ENCODE data around the gene CELF2. TPM values are rescaled to one million over a fixed set of nuclear protein-coding genes. Genes with fewer than 3 reads are reported as not detected.

CELF2 gene
- total RNA-seq, 1 donor from 2014 or later: 31.6 TPM

GRCh38 chr10:11304906-11305585 lies 287.4 kb downstream of the CELF2 start:
- Mint-ChIP-seq H3K36me3 (peaks cover 50% of the 10 kb centered on the region), H3K4me1 (no peaks in the 10 kb centered on the region), H3K27me3 (ENCODE audit: insufficient read depth, low read depth) (no peaks in the 10 kb centered on the region), H3K27ac (no peak overlapping the region), H3K9me3 (peaks cover 30% of the 10 kb centered on the region), H3K4me3 (no peak overlapping the region)
- H3K27ac ChIP-seq: no peak overlapping the region
- H3K4me2 ChIP-seq: no peak overlapping the region
- no peaks in the 10 kb centered on the region for H3F3A ChIP-seq (ENCODE audit: low read depth)
- H3K4me1 ChIP-seq: no peaks in the 10 kb centered on the region
- H4K20me1 ChIP-seq (ENCODE audit: low read depth): no peaks in the 10 kb centered on the region
- no peaks in the 10 kb centered on the region for H3K27me3 ChIP-seq
- no peaks in the 10 kb centered on the region for H3K79me2 ChIP-seq (ENCODE audit: low read depth)
- no peak overlapping the region for H3K9ac ChIP-seq
- H3K9me3 ChIP-seq (ENCODE audit: low read depth): peaks cover 11% of the 10 kb centered on the region
- no peak overlapping the region for H2AFZ ChIP-seq (replicated peaks)
- H3K36me3 ChIP-seq: peaks cover 11% of the 10 kb centered on the region
- DNase-seq (ENCODE audit: low spot score): no peak
- no peak overlapping the region for H3K4me3 ChIP-seq
- TF ChIP-seq, protein P1, sequence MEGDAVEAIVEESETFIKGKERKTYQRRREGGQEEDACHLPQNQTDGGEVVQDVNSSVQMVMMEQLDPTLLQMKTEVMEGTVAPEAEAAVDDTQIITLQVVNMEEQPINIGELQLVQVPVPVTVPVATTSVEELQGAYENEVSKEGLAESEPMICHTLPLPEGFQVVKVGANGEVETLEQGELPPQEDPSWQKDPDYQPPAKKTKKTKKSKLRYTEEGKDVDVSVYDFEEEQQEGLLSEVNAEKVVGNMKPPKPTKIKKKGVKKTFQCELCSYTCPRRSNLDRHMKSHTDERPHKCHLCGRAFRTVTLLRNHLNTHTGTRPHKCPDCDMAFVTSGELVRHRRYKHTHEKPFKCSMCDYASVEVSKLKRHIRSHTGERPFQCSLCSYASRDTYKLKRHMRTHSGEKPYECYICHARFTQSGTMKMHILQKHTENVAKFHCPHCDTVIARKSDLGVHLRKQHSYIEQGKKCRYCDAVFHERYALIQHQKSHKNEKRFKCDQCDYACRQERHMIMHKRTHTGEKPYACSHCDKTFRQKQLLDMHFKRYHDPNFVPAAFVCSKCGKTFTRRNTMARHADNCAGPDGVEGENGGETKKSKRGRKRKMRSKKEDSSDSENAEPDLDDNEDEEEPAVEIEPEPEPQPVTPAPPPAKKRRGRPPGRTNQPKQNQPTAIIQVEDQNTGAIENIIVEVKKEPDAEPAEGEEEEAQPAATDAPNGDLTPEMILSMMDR (IDR thresholded peaks at IDR 0.05): no peak
- TF ChIP-seq EZH2phosphoT487 (IDR thresholded peaks at IDR 0.05) (no peak), EZH2 (IDR thresholded peaks at IDR 0.05) (no peak)

DNA sequence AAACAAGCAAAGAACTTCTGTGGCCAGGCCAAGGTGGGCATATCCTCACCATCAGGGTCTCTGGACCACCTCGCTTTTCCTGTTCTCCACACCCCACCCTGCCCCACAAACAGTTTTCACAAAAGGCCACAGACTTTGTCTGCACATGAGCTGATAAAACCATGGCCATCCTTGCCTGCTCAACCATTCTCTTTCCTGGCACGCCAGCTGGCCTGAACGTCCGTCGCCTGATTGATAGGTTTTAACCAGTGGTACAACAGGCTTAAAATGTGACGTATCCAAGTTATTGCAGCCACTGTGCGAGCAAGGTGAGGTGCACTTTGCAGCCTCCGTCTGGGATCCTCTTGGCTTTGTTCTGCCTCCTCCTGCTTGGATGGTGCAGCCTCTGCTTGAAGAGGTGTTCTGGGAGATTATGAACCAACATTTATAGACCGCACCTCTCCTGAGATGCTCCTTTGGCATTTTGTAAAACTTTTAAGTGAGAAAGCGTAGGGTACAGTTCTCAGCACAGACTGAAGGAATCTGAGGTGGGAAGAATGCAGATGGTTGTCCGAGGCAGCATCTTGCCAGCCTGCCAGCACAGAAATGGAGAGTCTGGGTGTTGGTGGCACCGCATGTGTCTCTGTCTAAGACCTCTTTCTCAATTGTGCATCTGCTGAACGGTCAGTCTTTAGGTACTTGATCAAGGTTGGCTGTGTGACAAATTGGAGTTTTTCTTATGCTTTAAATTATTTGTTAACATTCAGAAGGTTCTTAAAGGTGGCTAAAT lies 288.3 kb downstream of the CELF2 start:
- H3K4me1 Mint-ChIP-seq: no peaks in the 10 kb centered on the region

GRCh38 chr10:11307004-11307403 lies 289.3 kb downstream of the CELF2 start:
- Histone ChIP-seq H3K4me3 (no peak overlapping the region), H3K27me3 (no peaks in the 10 kb centered on the region), H3K27ac (no peak overlapping the region), H3K36me3 (peaks cover 14% of the 10 kb centered on the region), H4K20me1 (ENCODE audit: low read depth) (no peaks in the 10 kb centered on the region), H3K4me2 (no peak overlapping the region), H3K9ac (no peak overlapping the region), H3K79me2 (ENCODE audit: low read depth) (no peaks in the 10 kb centered on the region), H3F3A (ENCODE audit: low read depth) (no peaks in the 10 kb centered on the region), H3K4me1 (no peaks in the 10 kb centered on the region), H3K9me3 (ENCODE audit: low read depth) (peaks cover 15% of the 10 kb centered on the region), H2AFZ (replicated peaks) (no peak overlapping the region)
- H3K4me3 Mint-ChIP-seq: no peak overlapping the region
- no peaks in the 10 kb centered on the region for H3K4me1 Mint-ChIP-seq
- H3K9me3 Mint-ChIP-seq: peaks cover 41% of the 10 kb centered on the region
- H3K27ac Mint-ChIP-seq: no peak overlapping the region
- no peaks in the 10 kb centered on the region for H3K27me3 Mint-ChIP-seq (ENCODE audit: insufficient read depth, low read depth)
- H3K36me3 Mint-ChIP-seq: peaks cover 60% of the 10 kb centered on the region
- TF ChIP-seq EZH2 (IDR thresholded peaks at IDR 0.05) (no peak), EZH2phosphoT487 (IDR thresholded peaks at IDR 0.05) (no peak)
- TF ChIP-seq, protein P1 (IDR thresholded peaks at IDR 0.05): no peak
- no peak for DNase-seq (ENCODE audit: low spot score)

More for the DNA sequence above, 288.3 kb downstream of the CELF2 start:
- Histone ChIP-seq H3K79me2 (ENCODE audit: low read depth) (no peaks in the 10 kb centered on the region), H3K36me3 (peaks cover 11% of the 10 kb centered on the region), H3K9me3 (ENCODE audit: low read depth) (peaks cover 11% of the 10 kb centered on the region), H4K20me1 (ENCODE audit: low read depth) (no peaks in the 10 kb centered on the region), H3K4me2 (no peak overlapping the region), H3K4me1 (no peaks in the 10 kb centered on the region), H3K27me3 (no peaks in the 10 kb centered on the region), H3K27ac (no peak overlapping the region), H3K4me3 (no peak overlapping the region), H3K9ac (no peak overlapping the region), H2AFZ (replicated peaks) (no peak overlapping the region), H3F3A (ENCODE audit: low read depth) (no peaks in the 10 kb centered on the region)
- no peak overlapping the region for H3K27ac Mint-ChIP-seq
- TF ChIP-seq EZH2phosphoT487 (IDR thresholded peaks at IDR 0.05): no peak
- TF ChIP-seq, protein P1 (IDR thresholded peaks at IDR 0.05): no peak
- TF ChIP-seq EZH2 (IDR thresholded peaks at IDR 0.05): no peak
- peaks cover 53% of the 10 kb centered on the region for H3K36me3 Mint-ChIP-seq
- DNase-seq (ENCODE audit: low spot score): no peak
- H3K27me3 Mint-ChIP-seq (ENCODE audit: insufficient read depth, low read depth): no peaks in the 10 kb centered on the region
- H3K9me3 Mint-ChIP-seq: peaks cover 32% of the 10 kb centered on the region
- H3K4me3 Mint-ChIP-seq: no peak overlapping the region
